Pancreas (tissue), 10 donors: ENCODE results near the gene NT5DC4. TPM values are rescaled to one million over a fixed set of nuclear protein-coding genes. Genes with fewer than 3 reads are reported as not detected.
"Not testable (repeated sequence)": the region's sequence is repeated elsewhere in the genome, so short reads cannot be mapped to it uniquely, and the experiment has no call there.

Experiments
- ATAC-seq, 4 donors: fragments of 200-7000 bp; cut with Tn5 transposase; one replicate each; pipeline versions ENCODE4 v1.8.0 to v1.9.1; 2020; ENCODE audit warnings: mild to moderate bottlenecking in 4 of 4, moderate library complexity in 4 of 4
- DNase-seq, 6 donors: peaks; one replicate each; pipeline ENCODE4 v3.0.0-alpha.2; 2020
- FAIRE-seq: peaks from 2 replicates; lab custom pipeline; 2012; peaks lifted over from hg19 to GRCh38; lab: Jason Lieb, UNC
- H3K27ac ChIP-seq, 4 donors: fragments of 200-600 bp; sonication (generic); 1 replicate in 3 of 4; 2 replicates in 1 of 4; pipeline versions ENCODE4 v1.5.0 to v1.8.0; 2020
- H3K27me3 ChIP-seq, 4 donors: fragments of 200-600 bp; one replicate each; pipeline ENCODE4 v1.8.0; 2021
- H3K36me3 ChIP-seq, 3 donors: fragments of 200-600 bp; sonication (generic) in 1 of 3; one replicate each; pipeline versions ENCODE4 v1.5.0 to v1.8.0; 2020 to 2021
- H3K4me1 ChIP-seq, 3 donors: fragments of 200-600 bp; one replicate each; pipeline ENCODE4 v1.8.0; 2021
- H3K4me3 ChIP-seq, 4 donors: fragments of 200-600 bp; sonication (generic) in 2 of 4; one replicate each; pipeline versions ENCODE4 v1.5.0 to v1.8.0; 2020 to 2021
- H3K9me3 ChIP-seq, 4 donors: fragments of 200-600 bp; one replicate each; pipeline ENCODE4 v1.8.0; 2021
- CTCF ChIP-seq, 4 donors: fragments of 200-600 bp; sonication (generic) in 3 of 4; IDR thresholded peaks; one replicate each; pipeline versions ENCODE4 v1.5.0 to v1.8.0; 2021; ENCODE audit warnings: antibody characterized with exemption in 4 of 4
- WGBS, 2 donors: extraction: QIAGEN DNeasy Blood & Tissue Kit; methylation state at CpG; one replicate each; pipeline ENCODE4 v1.1.7; 2013; 5-methylcytosine and 5-hydroxymethylcytosine counted together
- intact Hi-C, 3 donors: fragments of 100-400 bp; cut with DNase I; formaldehyde crosslinking; loops; one replicate each; pipeline versions ENCODE4 v1.11.1 to v1.14.2; 2022
- polyA plus RNA-seq, 2 donors: library from polyadenylated mRNA; stranded (reverse); fragments of 200-250 nt; gene quantifications; one replicate each; pipeline ENCODE4 v1.2.3, GENCODE V29; 2013
- total RNA-seq, 6 donors: library from RNA; stranded (reverse); fragmentation: NEBNext Ultra II Directional in 4 of 6; extraction: Animal tissue kit (Norgen Biotek cat#: 25700) in 4 of 6; gene quantifications; one replicate each; pipeline versions ENCODE4 v1.2.1 to v1.2.4, GENCODE V29; 2021 to 2023
- donor health status: healthy with polysubstance abuse.
- donor health status: DM: no; HTN: no; CAD: no; lungs with moderate emphysema.
- donor health status: DM: no; HTN: no; CAD: no.
- donor health status: control.
- donor health status: control.
- donor health status: Bipolar disorder and iron deficiency.
- donor health status: DM: yes; HTN: yes; CAD: no.
- donor health status: DM: no; HTN: no; CAD: no.
- donor health status: DM: no; HTN: no; CAD: no.
- donor health status: DM: yes; HTN: yes; CAD: no.

NT5DC4 gene
- total and polyA plus RNA-seq, 8 donors: 0.09 TPM; not detected in 7

- no peaks in the 10 kb centered on the region for H3K36me3 ChIP-seq
- H3K9me3 ChIP-seq: no peaks in the 10 kb centered on the region
- intact Hi-C loops: no loop called here
- no peak overlapping the region for H3K27ac ChIP-seq
- FAIRE-seq (no peak), ATAC-seq (no peak), DNase-seq (no peak)
- TF ChIP-seq CTCF (IDR thresholded peaks at IDR 0.05): no peak
- no peaks in the 10 kb centered on the region for H3K4me1 ChIP-seq
- no peak overlapping the region for H3K4me3 ChIP-seq
- no peaks in the 10 kb centered on the region for H3K27me3 ChIP-seq
- 68 to 87% methylated on average over 4 of the region's 4 CpGs for WGBS, 2 donors
Measured at GRCh38 chr2:112714331-112714730, 6.5 kb upstream of the NT5DC4 start.

- no peaks in the 10 kb centered on the region for H3K27me3 ChIP-seq
- TF ChIP-seq CTCF (IDR thresholded peaks at IDR 0.05): no peak
- 87 to 89% methylated on average over 7 of the region's 7 CpGs for WGBS, 2 donors
- FAIRE-seq (no peak), ATAC-seq (no peak), DNase-seq (no peak)
- no peak overlapping the region for H3K4me3 ChIP-seq
- no peaks in the 10 kb centered on the region for H3K36me3 ChIP-seq
- no peak overlapping the region for H3K27ac ChIP-seq
- no peaks in the 10 kb centered on the region for H3K9me3 ChIP-seq
- intact Hi-C loops: no loop called here
- no peaks in the 10 kb centered on the region for H3K4me1 ChIP-seq
Measured at GRCh38 chr2:112714836-112715631, 5.8 kb upstream of the NT5DC4 start.

GRCh38 chr2:112716094-112716493 lies 4.7 kb upstream of the NT5DC4 start:
- H3K4me1 ChIP-seq, H3K9me3 ChIP-seq, H3K4me3 ChIP-seq, H3K27me3 ChIP-seq, DNase-seq, intact Hi-C loops, FAIRE-seq, ATAC-seq, H3K36me3 ChIP-seq, H3K27ac ChIP-seq: not testable (repeated sequence)
- WGBS, 2 donors: 88 to 95% methylated on average over 1 of the region's 1 CpG

- H3K4me3 ChIP-seq, FAIRE-seq, H3K27ac ChIP-seq, H3K27me3 ChIP-seq, DNase-seq, ATAC-seq, H3K36me3 ChIP-seq, H3K9me3 ChIP-seq, intact Hi-C loops, H3K4me1 ChIP-seq: not testable (repeated sequence)
- 83% methylated on average over 2 of the region's 5 CpGs for WGBS, 2 donors
Measured at GRCh38 chr2:112716826-112717352, 3.9 kb upstream of the NT5DC4 start.

GRCh38 chr2:112718863-112719370 lies 1.9 kb upstream of the NT5DC4 start:
- H3K4me1 ChIP-seq: no peaks in the 10 kb centered on the region
- H3K4me3 ChIP-seq: no peak overlapping the region
- no peak overlapping the region for H3K27ac ChIP-seq
- DNase-seq (no peak), ATAC-seq (no peak), FAIRE-seq (no peak)
- intact Hi-C loops: no loop called here
- H3K9me3 ChIP-seq: no peaks in the 10 kb centered on the region
- no peak for TF ChIP-seq CTCF (IDR thresholded peaks at IDR 0.05)
- no peaks in the 10 kb centered on the region for H3K36me3 ChIP-seq
- WGBS, 2 donors: 62 to 64% methylated on average over 12 of the region's 12 CpGs
- no peaks in the 10 kb centered on the region for H3K27me3 ChIP-seq
